HG03045 (cell line): ENCODE results near the gene PEX10.
"Not testable (repeated sequence)": the region's sequence is repeated elsewhere in the genome, so short reads cannot be mapped to it uniquely, and the experiment has no call there.

Experiments
- ATAC-seq: cut with Tn5 transposase; IDR thresholded peaks from one replicate; pipeline ENCODE4 v1.9.1; 2021; ENCODE audit warnings: mild to moderate bottlenecking, moderate library complexity; ENCODE audit not compliant: unreplicated experiment

Gene PEX10

DNA sequence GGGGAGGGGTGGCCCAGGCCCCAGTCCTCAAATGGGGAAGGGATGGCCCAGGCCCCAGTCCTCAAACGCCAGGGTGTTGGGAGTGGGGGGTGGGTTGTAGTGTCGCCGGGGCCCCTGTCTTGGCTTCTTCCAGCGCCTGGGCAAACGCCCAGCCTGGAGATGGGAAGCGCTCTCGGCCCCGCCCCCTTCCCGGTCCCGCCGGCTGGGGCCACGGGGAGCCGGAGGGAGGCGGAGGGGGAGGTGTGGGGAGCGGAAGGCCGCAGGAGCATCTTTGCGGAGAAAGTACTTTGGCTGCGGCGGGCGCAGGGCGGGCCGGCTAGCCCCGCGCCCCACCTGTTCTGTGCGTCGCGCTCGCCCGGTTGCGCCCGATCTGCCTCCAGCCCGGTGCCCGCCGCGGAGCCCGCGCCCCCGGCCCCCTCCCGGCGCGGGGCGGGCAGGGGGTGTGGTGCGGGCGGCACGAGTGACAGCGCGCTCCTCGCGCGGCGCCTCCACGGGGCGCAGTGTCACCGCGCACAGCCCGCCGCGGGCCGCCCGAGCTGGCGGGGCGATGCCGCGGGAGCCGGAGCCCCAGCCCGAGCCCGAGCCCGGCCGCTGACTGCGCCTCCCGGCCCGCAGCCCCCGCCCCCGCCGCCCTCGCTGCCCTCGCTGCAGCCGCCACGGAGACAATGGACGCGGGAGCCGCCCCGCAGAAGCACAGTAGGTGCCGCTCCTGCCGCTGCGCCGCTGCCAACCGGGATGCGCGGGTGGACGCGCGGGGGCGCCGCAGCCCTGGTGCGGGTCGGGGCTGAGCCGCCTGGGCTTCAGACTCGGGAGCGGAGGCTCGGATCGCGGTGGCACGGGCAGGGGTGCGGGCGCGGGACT lies 31.1 kb upstream of the PEX10 start:
- ATAC-seq = no peak

DNA sequence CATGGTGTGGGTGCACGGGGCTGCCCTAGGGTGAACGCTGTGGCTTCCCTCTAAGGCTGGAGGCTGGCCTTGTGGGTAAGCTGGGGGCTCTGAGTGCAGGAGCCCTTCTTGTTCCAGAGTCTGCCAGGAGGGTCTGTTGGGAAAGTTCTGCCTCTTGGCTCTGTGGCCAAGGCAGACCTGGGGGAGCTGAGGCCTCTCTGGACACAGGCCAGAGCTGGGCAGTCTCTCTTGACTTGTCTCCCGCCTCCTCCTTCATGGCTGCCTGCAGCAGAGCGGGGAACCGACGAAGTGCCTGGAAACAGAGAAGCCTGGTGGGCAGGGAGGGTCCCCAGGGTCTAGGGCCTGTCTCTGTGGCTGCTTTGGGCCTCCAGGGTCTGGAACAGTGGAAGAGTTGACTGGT lies 30.3 kb upstream of the PEX10 start:
- no peak for ATAC-seq

DNA sequence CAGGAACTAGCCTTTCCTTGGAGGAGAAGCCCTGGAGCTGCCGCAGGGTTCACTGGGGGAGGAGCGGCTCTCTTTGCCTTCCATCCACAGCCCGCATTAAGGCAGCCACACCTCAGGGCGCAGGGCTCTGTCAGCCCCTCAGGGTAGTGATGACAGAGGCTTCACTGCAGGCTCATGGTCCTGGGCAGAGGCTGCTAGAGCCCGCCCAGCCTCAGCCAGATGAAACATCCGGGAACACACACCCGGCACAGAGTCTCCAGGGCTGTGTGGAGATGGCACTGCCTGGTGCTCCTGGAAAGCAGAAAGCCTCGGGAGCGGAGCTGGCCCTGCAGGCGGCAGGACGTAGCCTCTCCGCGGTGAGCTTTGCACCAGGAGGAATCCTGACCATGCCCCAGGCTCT lies 29.4 kb upstream of the PEX10 start:
- no peak for ATAC-seq

DNA sequence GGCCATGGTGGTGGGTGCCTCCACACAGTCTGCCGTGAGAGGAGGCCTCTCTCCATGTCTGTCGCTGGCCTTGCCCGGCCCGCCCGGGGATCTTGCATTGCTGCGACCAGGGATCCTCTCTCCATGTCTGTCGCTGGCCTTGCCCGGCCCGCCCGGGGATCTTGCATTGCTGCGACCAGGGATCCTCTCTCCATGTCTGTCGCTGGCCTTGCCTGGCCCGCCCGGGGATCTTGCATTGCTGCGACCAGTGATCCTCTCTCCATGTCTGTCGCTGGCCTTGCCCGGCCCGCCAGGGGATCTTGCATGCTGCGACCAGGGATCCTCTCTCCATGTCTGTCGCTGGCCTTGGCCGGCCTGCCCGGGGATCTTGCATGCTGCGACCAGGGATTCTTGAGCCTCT lies 28.0 kb upstream of the PEX10 start:
- not testable (repeated sequence) for ATAC-seq

DNA sequence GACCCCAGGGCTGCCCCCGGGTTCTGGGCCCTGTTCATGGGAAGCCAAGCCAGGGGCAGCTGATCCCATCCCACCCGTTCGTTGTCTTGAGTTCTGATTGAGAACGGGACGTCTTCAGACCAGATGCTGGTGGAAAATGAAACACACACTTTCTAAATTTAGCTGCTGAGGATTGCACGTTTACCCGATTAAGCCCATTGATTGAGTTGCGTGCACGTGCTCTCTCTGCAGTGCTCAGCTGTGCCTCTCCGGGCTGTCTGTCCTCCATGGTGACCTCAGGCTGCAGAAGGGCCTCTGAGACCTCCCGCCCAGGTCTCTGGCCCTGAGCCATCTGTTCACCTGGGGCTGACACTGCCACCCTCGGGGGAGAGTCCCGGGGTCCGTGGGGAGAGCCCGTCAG lies 27.0 kb upstream of the PEX10 start:
- ATAC-seq = no peak

DNA sequence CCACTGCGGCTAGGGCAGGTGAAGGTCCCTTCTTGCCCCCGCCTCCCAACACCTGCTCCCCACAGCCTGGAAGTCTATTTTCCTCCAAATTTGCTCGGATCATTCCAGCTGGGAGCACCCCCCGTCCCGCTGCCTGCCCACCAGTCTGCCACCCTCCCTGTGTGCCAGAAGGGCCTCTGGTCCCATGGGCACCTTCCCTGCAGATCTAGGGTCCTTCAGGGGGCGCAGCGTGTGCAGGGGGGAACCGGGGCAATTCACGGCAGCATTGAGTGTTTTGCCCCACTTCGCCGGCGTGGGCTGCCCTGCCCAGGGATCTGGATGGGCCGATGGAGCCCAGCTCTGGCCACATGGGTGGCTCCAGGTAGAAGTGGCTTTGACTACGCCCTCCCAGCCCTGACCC lies 26.3 kb upstream of the PEX10 start:
- no peak for ATAC-seq

DNA sequence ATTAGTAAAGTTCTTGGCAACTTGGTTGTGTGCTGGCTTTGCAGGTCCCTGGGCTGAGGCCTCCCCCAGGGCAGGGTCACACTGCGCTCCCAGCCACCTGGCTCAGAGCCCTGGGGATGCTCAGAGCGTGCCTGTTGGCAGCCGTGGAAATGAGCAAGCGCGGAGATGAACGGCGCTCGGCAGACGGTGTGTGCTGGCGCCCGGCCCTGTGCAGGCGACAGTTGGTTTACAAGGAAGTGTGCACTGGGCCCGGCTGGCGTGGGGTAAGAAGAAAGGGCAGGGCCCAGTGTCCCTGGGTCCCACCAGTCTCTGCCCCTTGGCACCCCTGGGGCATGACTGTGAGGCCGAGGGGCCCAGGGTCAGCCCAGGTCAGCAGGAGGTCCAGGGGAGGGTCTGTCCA lies 25.7 kb upstream of the PEX10 start:
- ATAC-seq = no peak

DNA sequence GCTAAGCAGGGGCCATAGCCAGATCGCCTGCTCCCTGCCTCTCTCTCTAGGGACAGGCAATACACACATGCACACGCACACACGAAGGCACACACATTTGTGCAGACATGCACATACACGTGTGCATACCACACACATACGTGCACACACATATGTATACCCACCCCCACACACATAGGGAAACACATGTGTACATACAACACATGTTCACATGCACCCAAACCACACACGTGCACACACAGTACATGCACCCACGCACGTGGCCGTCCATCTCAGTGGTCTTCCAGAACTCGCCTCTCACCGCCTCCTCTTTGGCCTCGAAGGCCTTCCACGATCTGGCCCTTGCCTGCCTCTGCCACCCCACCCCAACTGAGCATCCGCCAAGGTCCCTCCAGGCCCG lies 25.3 kb upstream of the PEX10 start:
- no peak for ATAC-seq

DNA sequence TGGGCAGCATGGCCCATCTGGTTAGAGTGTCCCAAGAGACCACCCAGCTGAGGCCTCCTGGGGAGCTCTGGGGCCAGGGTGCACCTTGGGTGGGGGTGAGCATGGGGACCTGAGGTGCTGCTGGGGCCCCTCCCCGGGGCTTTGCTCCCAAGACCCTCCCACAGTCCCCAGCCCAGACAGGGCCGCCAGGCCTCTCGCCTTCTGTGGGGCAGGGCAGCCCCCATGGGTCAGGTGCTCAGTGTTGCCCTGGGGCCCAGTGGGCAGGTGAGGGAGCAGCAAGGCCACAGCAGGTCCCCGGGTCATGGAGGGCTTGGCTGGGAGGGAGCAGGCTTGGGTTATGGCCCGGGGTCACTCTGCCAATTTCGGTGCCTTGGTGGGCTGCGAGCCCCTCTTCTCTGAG lies 24.5 kb upstream of the PEX10 start:
- ATAC-seq = no peak

DNA sequence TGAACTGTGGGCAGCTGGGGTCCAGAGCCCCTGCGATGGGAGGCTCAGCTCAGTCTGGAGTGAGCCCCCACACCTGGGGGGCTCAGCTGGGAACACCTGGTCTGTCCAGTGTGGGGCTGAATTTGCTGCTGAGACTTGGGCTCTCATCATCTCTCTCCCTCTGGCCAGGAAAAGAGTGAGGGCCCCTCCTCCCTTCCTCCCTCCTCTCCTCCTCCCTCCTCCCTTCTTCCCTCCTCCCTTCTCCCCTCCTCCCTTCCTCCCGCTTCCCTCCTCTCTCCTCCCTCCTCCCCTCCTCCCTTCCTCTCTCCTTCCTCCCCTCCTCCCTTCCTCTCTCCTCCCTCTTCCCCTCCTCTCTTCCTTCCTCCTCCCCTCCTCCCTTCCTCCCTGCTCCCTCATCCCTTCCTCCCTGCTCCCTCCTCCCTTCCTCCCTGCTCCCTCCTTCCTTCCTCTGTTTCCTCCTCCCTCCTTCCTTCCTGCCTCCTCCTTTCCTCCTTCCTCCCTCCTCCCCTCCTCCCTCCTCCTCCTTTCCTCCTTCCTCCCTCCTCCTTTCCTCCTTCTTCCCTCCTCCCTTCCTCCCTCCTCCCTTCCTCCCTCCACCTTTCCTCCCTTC lies 23.5 kb upstream of the PEX10 start:
- ATAC-seq = no peak

DNA sequence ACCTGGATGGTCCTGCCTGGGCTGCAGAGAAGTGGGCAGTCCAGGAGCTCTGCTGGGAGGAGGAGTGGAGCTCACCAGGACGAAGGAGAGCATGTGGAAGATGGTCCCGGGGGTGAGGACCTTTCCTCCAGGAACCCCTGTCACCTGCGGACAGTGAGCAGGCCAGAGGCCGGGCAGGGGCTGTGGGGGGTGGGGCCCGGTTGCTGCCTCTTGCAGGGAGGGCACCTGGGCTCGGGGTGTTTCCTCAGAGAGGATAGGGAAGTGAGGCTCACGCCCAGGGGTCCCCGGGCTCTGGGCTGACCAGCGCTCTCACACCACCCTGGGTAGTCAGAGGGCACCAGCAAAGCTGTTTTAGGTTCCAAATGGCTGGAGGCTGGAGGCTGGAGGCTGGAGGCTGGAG lies 22.7 kb upstream of the PEX10 start:
- no peak for ATAC-seq

DNA sequence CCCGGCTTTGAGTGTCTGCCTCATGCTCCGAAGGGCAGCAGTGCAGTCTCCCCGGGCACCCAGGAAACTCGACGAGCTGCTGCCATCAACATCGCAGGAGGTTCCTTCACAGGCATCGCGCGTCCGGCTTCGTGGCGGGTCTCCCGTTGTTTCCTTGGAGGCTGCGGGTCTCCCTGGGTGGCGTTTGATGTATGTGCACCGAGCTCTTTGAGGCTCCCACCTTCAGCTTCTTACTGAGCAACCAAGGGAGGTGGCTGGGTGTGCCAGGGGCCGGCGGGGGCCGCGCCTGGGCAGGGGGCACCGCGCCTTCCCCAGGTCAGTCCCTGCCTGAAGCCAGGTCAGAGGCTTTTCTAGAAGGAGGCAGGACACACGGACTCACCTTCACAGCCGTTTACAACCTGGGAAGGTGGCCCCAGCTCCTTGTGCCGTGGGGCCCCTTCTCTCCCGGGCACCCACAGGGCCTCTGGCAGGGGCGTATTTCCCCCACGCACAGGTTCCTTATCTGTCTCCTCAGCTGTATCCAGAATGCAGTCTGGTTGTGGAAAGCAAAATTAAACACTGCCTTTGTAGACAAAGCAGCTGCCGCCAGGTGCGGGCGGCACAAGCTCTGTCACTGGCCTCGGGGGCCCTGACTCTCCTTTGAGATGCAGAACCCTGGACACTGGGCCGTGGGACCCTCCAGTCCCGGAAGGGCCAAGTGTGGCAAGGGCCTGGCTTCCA lies 21.7 kb upstream of the PEX10 start:
- ATAC-seq = no peak

DNA sequence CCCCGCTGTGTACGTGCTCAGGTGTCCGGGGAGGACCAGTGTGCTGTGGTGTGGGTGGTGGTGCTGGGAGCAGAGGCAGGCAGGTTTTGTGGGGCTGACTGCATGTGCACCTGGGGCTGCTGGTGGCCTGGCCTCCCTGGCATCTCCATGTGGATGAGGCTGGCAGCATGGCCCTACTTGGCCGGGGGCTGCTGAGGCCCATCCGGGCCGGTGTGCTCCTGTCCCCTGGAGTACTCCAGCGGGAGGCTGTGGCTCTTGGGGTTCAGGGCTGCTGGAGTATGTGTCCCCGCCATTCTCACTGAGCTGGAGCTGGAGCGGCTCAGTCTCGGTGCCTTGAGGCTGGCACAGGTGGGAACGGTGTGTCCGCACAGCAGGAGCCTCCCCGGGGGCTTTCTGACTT lies 20.8 kb upstream of the PEX10 start:
- ATAC-seq = no peak

DNA sequence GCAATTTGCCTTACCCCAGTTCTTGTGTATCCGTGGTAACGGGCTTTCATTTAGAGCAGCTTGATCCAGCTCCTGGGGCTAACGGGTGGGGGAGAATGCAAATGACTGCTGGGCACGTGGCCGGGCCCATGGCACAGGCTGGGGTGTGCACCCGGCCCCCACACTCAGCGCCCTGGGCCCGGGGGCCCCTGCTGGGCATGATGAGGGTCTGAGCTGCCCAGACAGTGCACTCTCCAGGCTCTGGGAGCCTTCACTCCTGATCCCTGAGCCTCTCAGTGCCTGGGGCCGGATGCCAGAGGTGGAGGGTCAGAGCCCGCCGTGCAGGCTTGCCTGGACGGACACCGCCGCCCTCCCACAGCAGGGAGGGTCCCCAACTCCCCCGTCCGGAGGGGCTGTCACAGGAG lies 20.1 kb upstream of the PEX10 start:
- no peak for ATAC-seq

DNA sequence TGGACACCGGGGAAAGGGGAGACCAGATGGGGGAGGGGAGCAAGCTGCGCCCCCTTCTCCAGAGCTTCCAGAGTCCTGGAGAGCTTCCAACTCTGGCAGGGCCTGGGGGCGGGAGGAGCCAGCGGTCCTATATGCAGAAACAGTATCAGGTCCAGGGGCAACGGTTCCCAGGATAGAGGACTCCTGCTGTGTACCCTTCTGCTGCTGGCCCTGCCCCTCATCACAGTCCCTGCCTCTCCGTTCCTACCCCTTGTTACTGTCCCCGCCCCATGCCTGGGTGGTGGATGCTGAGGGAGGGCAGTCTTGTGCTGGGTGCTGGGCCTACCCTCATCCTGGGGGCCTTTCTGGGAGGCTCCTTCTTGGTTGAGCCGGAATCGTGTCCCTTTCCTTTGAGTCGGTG lies 19.2 kb upstream of the PEX10 start:
- no peak for ATAC-seq

DNA sequence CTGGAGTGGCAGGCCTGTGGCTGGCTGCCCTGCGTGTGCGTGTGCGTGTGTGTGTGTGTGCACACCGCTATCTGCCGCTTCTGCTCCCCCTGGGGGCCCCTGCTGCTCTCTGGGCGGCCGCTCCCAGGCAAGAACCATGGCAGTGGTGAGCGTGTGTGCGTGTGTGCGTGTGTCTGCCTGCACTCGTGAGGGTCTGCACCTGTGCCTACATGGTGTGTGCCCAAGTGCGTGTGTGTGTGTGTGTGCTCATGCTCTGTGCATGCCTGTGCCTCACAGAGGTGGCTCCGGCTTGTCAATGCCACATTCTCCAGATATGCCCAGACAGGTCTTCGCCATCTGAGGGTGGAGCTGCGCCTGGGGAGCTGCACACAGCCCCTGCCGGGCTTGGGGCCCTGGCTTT lies 18.7 kb upstream of the PEX10 start:
- ATAC-seq = no peak

DNA sequence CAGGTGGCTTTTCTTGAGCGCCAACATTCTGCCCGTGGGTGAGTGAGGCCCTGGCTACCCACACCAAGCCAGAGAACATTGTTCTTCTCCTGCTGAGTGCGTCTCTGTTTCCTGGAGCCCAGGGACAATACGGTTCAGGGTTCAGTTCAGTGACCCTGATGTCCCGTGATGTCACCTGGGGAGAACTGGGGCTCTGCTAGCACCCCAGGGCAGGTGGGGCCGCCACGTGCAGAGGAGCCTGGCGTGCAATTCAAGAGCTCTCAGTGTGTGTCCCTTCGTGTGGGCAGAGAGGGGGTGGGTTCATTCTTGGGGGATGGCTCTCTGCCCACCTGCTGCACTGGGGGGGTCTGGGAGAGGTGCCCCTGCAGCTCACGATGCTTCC lies 18.2 kb upstream of the PEX10 start:
- no peak for ATAC-seq

DNA sequence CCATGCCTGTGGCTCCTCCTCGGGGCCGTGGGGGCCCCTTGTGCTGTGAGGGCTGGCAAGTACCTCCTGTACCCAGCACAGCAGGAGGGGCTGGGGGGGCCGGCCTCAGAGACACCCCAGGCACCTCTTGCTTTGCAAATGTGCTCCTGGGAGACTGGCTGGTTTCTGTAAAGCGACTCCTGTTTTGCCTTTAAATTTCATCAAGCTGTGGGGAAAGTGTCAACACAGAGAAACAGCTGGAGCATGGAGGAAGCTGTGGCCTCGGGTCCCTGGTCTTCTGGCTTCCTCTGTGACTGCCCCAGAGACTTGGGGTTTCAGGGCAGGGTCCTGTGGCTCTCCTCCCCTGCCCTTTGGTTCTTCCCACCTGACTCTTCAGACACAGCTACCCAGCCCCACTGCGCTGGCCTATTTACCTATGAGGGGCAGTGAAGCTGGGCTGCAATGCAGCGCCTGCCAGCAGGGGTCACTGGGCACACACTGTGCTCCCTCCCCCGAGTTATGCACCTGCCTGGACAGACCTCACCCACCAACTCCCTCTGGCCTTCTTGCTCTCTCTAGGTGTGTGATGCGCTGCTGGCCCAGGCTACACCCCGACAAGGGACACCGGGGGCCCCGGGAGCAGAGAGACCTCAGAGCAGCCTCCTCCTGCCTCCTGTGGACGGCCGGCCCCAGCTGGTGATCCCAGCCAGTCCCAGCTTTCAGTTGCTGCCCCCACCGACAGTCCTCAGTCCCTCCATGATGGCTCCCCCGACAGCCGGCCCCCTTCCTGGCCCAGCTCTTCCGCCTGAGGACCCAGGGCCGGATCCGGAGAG lies 17.6 kb upstream of the PEX10 start:
- no peak for ATAC-seq

DNA sequence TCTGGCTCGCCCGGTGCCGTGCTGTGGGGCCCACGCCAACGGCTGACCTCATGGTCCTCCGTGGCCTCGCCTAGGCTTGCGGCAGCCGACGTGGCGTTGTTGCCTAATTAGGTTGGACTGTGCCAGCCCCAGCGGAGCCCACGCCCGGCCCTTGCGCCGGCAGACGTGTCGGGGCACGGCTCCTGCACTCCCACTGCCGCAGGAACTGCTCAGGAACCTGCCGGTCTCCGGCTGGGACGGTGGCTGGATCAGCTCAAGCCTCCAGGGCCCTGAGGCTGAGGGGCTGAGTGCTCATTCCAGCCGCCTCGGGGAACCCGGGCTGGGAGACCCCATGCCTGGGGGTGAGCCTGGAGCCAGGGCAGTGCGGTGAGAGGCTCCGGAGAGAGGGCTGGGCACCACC lies 16.1 kb upstream of the PEX10 start:
- no peak for ATAC-seq

DNA sequence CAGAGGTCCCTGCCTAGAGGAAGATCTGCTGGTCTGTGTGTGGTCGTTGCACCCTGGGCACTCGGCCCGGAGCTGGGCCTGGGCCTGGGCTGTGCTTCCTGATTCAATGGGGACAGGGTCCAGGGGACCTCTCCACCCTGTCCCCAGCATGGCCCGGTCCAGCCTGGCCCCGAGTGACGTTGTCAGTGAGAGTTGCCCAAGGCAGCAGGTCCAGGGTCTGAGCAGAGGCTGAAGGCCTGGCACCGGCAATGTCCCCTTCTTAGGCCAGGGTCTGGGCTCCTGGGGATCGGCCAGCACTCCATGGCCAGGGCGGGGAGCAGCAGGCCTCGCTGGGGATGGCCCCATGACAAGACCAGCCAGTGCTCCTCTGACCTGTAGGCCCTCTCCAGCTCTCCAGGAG lies 15.6 kb upstream of the PEX10 start:
- ATAC-seq = no peak

DNA sequence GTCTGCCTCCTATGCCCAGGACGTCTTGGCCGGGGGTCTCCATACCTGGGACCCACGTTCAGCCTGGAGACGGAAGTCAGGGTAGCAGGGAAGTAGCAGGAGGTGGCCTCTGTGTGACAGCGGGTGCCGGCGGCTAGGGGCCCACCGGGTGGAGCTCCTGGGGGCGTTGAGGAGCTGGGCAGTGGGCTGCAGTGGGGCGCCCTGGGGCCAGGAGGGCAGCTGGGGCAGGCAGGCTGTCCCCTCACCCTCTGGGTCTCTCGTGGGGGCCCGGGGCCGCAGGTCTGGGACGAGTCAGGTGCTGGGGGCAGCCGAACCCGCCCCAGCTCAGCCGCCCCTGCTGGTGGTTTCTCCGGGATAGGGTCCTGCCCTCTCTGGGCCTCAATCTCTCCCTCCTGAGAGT lies 14.7 kb upstream of the PEX10 start:
- ATAC-seq = no peak
